ENCODE data around the gene PTTG1. TPM values are rescaled to one million over a fixed set of nuclear protein-coding genes. Genes with fewer than 3 reads are reported as not detected.

Gene PTTG1
- total RNA-seq = 149 and 172 TPM in 2 replicates

GRCh38 chr5:160421625-160422258, at the start of gene PTTG1:
TSS of gene PTTG1 (plus strand) at chr5:160421855. CDS start at chr5:160422313, 458 bp downstream.

GRCh38 chr5:160399402-160400353, 22.0 kb upstream of the PTTG1 start, which contains the start of gene FAM200C:
TSS of gene FAM200C (minus strand) at chr5:160400054. CDS start at chr5:160395490, 4,564 bp downstream.

GRCh38 chr5:160418561-160419457, 2.8 kb upstream of the PTTG1 start, which contains the start of gene SLU7:
TSS of gene SLU7 (minus strand) at chr5:160419081. CDS start at chr5:160415294, 3,787 bp downstream.

Small RNAs within 50 kb of the gene (small RNA-seq; reads per million reads assigned to genes)
- gene MIR3142 = not detected

Other genes starting within 250 kb of the PTTG1 start
- not detected in 2 replicates for gene FABP6, start 192.3 kb upstream of the PTTG1 start, total RNA-seq
- gene CCNJL, start 109.3 kb upstream of the PTTG1 start, total RNA-seq = not detected in 2 replicates
- gene C1QTNF2, start 51.2 kb upstream of the PTTG1 start, total RNA-seq = under 0.01 TPM in 2 replicates
- 2.9 and 3.9 TPM in 2 replicates for gene FAM200C, start 21.8 kb upstream of the PTTG1 start, total RNA-seq
- gene SLU7, start 2.8 kb upstream of the PTTG1 start, total RNA-seq = 41.8 and 43.7 TPM in 2 replicates